Liver (tissue), 9 donors: ENCODE results near the gene SYT5. TPM values are rescaled to one million over a fixed set of nuclear protein-coding genes. Genes with fewer than 3 reads are reported as not detected.

Experiments used
- DNase-seq: peaks from one replicate; pipeline ENCODE4 v3.0.0-alpha.2; 2017; ENCODE audit warnings: low spot score
- H3K27ac ChIP-seq, 2 donors: one replicate each; pipeline ENCODE4 v1.7.0; 2013; ENCODE audit warnings: inconsistent platforms in 2 of 2, low read length in 2 of 2, control low read depth in 1 of 2, low read depth in 1 of 2, mild to moderate bottlenecking in 1 of 2
- H3K27me3 ChIP-seq, 4 donors: one replicate each; pipeline versions ENCODE4 v1.6.1 to v1.7.0; 2013; ENCODE audit warnings: low read length in 3 of 4, inconsistent platforms in 1 of 4, mild to moderate bottlenecking in 1 of 4, moderate library complexity in 1 of 4; ENCODE audit not compliant: control insufficient read depth in 4 of 4, insufficient read depth in 4 of 4
- H3K36me3 ChIP-seq, 4 donors: one replicate each; pipeline versions ENCODE4 v1.6.1 to v1.7.0; 2013; ENCODE audit warnings: low read length in 3 of 4, mild to moderate bottlenecking in 3 of 4, low read depth in 1 of 4, moderate library complexity in 1 of 4; ENCODE audit not compliant: control insufficient read depth in 4 of 4, insufficient read depth in 3 of 4
- H3K4me1 ChIP-seq, 4 donors: one replicate each; pipeline versions ENCODE4 v1.6.1 to v1.7.0; 2013; ENCODE audit warnings: low read length in 3 of 4, mild to moderate bottlenecking in 3 of 4, moderate library complexity in 1 of 4; ENCODE audit not compliant: control insufficient read depth in 4 of 4, insufficient read depth in 4 of 4
- H3K4me3 ChIP-seq, 3 donors: one replicate each; pipeline versions ENCODE4 v1.6.1 to v1.7.0; 2013; ENCODE audit warnings: low read length in 3 of 3, control low read depth in 1 of 3, low read depth in 1 of 3, mild to moderate bottlenecking in 1 of 3
- H3K9ac ChIP-seq, 2 donors: one replicate each; pipeline ENCODE4 v1.7.0; 2013; ENCODE audit warnings: low read length in 2 of 2, mild to moderate bottlenecking in 2 of 2, moderate library complexity in 2 of 2, control low read depth in 1 of 2, low read depth in 1 of 2
- H3K9me3 ChIP-seq, 4 donors: one replicate each; pipeline versions ENCODE4 v1.6.1 to v1.7.0; 2013; ENCODE audit warnings: low read length in 3 of 4; ENCODE audit not compliant: control insufficient read depth in 4 of 4
- CTCF ChIP-seq: fragments of 150-350 bp; IDR thresholded peaks from 2 replicates; pipeline ENCODE4 v1.5.1; 2017; ENCODE audit warnings: improper control_type of control experiment, low read depth, low read length; ENCODE audit not compliant: missing input control
- FOXA1 ChIP-seq: IDR thresholded peaks from 2 replicates; pipeline ENCODE4 v1.6.1; 2016; ENCODE audit warnings: antibody characterized with exemption
- FOXA2 ChIP-seq: IDR thresholded peaks from 2 replicates; pipeline ENCODE4 v1.6.1; 2016; ENCODE audit warnings: antibody characterized with exemption
- GABPA ChIP-seq, 2 donors: IDR thresholded peaks in 1 of 2; conservative IDR thresholded peaks in 1 of 2; 2 replicates each; pipeline ENCODE4 v1.6.1; 2016; ENCODE audit warnings: antibody characterized with exemption in 2 of 2, mild to moderate bottlenecking in 1 of 2, moderate library complexity in 1 of 2
- HNF4A ChIP-seq, 2 donors: conservative IDR thresholded peaks; 2 replicates each; pipeline ENCODE4 v1.6.1; 2016; ENCODE audit warnings: antibody characterized with exemption in 2 of 2, mild to moderate bottlenecking in 2 of 2
- HNF4G ChIP-seq: IDR thresholded peaks from 2 replicates; pipeline ENCODE4 v1.6.1; 2016; ENCODE audit warnings: antibody characterized with exemption
- JUND ChIP-seq, 2 donors: IDR thresholded peaks; 2 replicates each; pipeline ENCODE4 v1.6.1; 2016; ENCODE audit warnings: antibody characterized with exemption in 2 of 2
- MAX ChIP-seq: IDR thresholded peaks from 2 replicates; pipeline ENCODE4 v1.6.1; 2016; ENCODE audit warnings: antibody characterized with exemption
- NR2F2 ChIP-seq: IDR thresholded peaks from 2 replicates; pipeline ENCODE4 v1.6.1; 2016; ENCODE audit warnings: antibody characterized with exemption
- RAD21 ChIP-seq, 2 donors: IDR thresholded peaks; 2 replicates each; pipeline ENCODE4 v1.6.1; 2016; ENCODE audit warnings: antibody characterized with exemption in 2 of 2, mild to moderate bottlenecking in 2 of 2
- RXRA ChIP-seq, 2 donors: IDR thresholded peaks; 2 replicates each; pipeline ENCODE4 v1.6.1; 2017 to 2018; ENCODE audit warnings: antibody characterized with exemption in 2 of 2, mild to moderate bottlenecking in 1 of 2
- SP1 ChIP-seq: IDR thresholded peaks from 2 replicates; pipeline ENCODE4 v1.6.1; 2018; ENCODE audit warnings: antibody characterized with exemption, mild to moderate bottlenecking
- YY1 ChIP-seq: IDR thresholded peaks from 2 replicates; pipeline ENCODE4 v1.6.1; 2016; ENCODE audit warnings: antibody characterized with exemption, mild to moderate bottlenecking
- ZBTB33 ChIP-seq: IDR thresholded peaks from 2 replicates; pipeline ENCODE4 v1.6.1; 2016; ENCODE audit warnings: antibody characterized with exemption
- WGBS: extraction: QIAGEN DNeasy Blood & Tissue Kit; methylation state at CpG from one replicate; pipeline ENCODE4 v1.1.7; 2013; 5-methylcytosine and 5-hydroxymethylcytosine counted together
- polyA plus RNA-seq, 2 donors: library from polyadenylated mRNA; stranded (reverse) in 1 of 2; unstranded in 1 of 2; fragments of 200-250 nt in 1 of 2; fragments of >200 nt in 1 of 2; fragmentation: Nextera tagmentation in 1 of 2; extraction: Ambion mirVana in 1 of 2; gene quantifications; one replicate each; pipeline versions ENCODE4 v1.2.1 to v1.2.3, GENCODE V29; 2013 to 2015
- total RNA-seq, 2 donors: library from RNA; depleted of rRNA; stranded (reverse); fragments of >200 nt; gene quantifications; one replicate each; pipeline ENCODE4 v1.2.3, GENCODE V29; 2014
- TF ChIP-seq, protein P1 (sequence below): IDR thresholded peaks from 2 replicates; pipeline ENCODE4 v1.6.1; 2016; ENCODE audit warnings: antibody characterized with exemption
- TF ChIP-seq, protein P2 (sequence below): IDR thresholded peaks from 2 replicates; pipeline ENCODE4 v1.6.1; 2016; ENCODE audit warnings: antibody characterized with exemption, mild to moderate bottlenecking
- donor health status: healthy.
- donor health status: healthy.
- donor health status: healthy.
- donor health status: healthy.
- donor health status: healthy.

Gene SYT5
- total and polyA plus RNA-seq, 4 donors = under 0.01 TPM; not detected in 3

DNA sequence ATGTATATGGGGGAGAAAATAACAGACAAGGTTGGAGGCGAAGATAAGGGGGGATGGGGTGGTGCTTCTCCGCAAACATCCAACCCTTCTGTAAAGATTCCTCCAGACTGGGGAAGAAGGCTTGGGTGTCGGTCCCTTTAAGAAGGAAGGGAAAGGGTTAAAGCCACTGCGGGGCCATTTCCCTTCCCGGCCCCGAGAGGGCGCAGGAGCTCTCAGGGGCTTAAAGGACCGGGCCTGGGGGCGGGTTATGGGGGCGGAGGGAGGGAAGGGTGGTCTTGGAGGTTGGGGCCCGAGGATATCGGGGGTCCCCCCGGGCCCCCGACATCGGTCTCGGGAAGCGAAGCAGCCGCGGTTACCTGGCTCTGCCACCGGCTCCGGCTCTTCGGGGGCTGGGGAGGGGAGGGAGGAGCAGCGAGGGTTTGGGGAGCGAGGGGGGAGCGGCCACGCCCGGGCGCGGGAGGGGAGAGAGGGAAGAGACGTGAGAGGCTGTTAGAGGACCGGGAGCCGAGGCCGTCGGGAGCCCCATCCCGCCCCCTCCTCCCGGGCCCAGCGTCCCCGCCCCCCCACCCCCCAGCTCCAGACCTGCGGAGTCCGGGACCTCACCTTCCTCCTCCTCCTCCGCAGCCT is 33.9 kb downstream of the SYT5 start (continued):
- TF ChIP-seq CTCF = peak; percentile 14

DNA sequence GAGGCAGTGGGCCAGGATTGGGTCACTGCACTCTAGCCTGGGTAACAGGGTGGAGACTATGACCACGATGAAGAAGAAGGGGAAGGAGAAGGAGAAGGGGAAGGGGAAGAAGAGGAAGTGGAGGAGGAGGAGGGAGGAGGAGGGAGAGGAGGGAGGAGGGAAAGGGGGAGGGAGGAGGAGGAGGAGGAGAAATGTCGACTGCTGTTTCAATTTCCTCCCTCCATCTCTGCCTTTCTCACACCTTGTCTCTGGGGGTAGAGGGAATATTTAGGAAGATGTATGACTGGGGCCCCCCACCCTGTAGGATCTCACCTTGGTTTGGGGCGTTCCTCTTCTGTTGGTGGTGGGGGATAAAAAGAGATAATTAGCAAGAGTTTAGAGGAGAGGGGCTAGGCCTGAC is 34.9 kb downstream of the SYT5 start:
- Histone ChIP-seq H3K36me3 (no peaks in the 10 kb centered on the region), H3K9me3 (no peaks in the 10 kb centered on the region), H3K27ac (no peak overlapping the region), H3K27me3 (peaks cover 0 to 7% (median 4%) of the 10 kb centered on the region in 4 donors), H3K9ac (no peak overlapping the region), H3K4me1 (peaks cover 0 to 3% (median 0%) of the 10 kb centered on the region in 4 donors), H3K4me3 (no peak overlapping the region)
- no peak for DNase-seq
- WGBS = 26% methylated on average over 3 of the region's 3 CpGs
- TF ChIP-seq RXRA (IDR thresholded peaks at IDR 0.05) (no peak), JUND (IDR thresholded peaks at IDR 0.05) (no peak), YY1 (no peak), GABPA (IDR thresholded peaks at IDR 0.05 in 1 of 2, conservative IDR thresholded peaks at IDR 0.05 in 1 of 2) (no peak), RAD21 (IDR thresholded peaks at IDR 0.05) (no peak)

GRCh38 chr19:55141696-55142095 is 38.4 kb downstream of the SYT5 start:
- H3K9me3 ChIP-seq = no peaks in the 10 kb centered on the region
- peaks cover 0 to 3% (median 1%) of the 10 kb centered on the region in 4 donors for H3K27me3 ChIP-seq
- no peak for DNase-seq
- H3K27ac ChIP-seq = no peak overlapping the region
- H3K4me3 ChIP-seq = no peak overlapping the region
- H3K36me3 ChIP-seq = no peaks in the 10 kb centered on the region
- peaks cover 0 to 3% (median 0%) of the 10 kb centered on the region in 4 donors for H3K4me1 ChIP-seq
- H3K9ac ChIP-seq = no peak overlapping the region
- TF ChIP-seq, protein P1, sequence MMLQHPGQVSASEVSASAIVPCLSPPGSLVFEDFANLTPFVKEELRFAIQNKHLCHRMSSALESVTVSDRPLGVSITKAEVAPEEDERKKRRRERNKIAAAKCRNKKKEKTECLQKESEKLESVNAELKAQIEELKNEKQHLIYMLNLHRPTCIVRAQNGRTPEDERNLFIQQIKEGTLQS = no peak
- TF ChIP-seq RXRA (IDR thresholded peaks at IDR 0.05) = no peak
- no peak for TF ChIP-seq ZBTB33
- no peak for TF ChIP-seq HNF4A (conservative IDR thresholded peaks at IDR 0.05)
- TF ChIP-seq HNF4G = no peak
- no peak for TF ChIP-seq FOXA1
- TF ChIP-seq YY1 = no peak
- no peak for TF ChIP-seq RAD21 (IDR thresholded peaks at IDR 0.05)
- no peak for TF ChIP-seq NR2F2
- TF ChIP-seq FOXA2 = no peak
- no peak for TF ChIP-seq SP1
- TF ChIP-seq JUND (IDR thresholded peaks at IDR 0.05) = no peak
- TF ChIP-seq, protein P2, sequence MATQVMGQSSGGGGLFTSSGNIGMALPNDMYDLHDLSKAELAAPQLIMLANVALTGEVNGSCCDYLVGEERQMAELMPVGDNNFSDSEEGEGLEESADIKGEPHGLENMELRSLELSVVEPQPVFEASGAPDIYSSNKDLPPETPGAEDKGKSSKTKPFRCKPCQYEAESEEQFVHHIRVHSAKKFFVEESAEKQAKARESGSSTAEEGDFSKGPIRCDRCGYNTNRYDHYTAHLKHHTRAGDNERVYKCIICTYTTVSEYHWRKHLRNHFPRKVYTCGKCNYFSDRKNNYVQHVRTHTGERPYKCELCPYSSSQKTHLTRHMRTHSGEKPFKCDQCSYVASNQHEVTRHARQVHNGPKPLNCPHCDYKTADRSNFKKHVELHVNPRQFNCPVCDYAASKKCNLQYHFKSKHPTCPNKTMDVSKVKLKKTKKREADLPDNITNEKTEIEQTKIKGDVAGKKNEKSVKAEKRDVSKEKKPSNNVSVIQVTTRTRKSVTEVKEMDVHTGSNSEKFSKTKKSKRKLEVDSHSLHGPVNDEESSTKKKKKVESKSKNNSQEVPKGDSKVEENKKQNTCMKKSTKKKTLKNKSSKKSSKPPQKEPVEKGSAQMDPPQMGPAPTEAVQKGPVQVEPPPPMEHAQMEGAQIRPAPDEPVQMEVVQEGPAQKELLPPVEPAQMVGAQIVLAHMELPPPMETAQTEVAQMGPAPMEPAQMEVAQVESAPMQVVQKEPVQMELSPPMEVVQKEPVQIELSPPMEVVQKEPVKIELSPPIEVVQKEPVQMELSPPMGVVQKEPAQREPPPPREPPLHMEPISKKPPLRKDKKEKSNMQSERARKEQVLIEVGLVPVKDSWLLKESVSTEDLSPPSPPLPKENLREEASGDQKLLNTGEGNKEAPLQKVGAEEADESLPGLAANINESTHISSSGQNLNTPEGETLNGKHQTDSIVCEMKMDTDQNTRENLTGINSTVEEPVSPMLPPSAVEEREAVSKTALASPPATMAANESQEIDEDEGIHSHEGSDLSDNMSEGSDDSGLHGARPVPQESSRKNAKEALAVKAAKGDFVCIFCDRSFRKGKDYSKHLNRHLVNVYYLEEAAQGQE = no peak
- TF ChIP-seq MAX = no peak
- WGBS = 14% methylated on average over 21 of the region's 21 CpGs
